Neutrophil (primary cell): ENCODE results near the gene EZR.

Source experiments
- H3K27ac ChIP-seq: fragments of 200-600 bp; sonication (generic); 2 replicates; pipeline ENCODE4 v1.5.1; 2016; ENCODE audit warnings: mild to moderate bottlenecking, moderate library complexity
- H3K27me3 ChIP-seq: fragments of 200-600 bp; sonication (generic); 2 replicates; pipeline ENCODE4 v1.6.0; 2016; ENCODE audit warnings: mild to moderate bottlenecking
- H3K36me3 ChIP-seq: fragments of 200-600 bp; sonication (generic); 2 replicates; pipeline ENCODE4 v1.5.1; 2017
- H3K4me1 ChIP-seq, 2 experiments: fragments of 200-600 bp in 1 of 2; sonication (generic) in 1 of 2; 1 replicate in 1 of 2; 2 replicates in 1 of 2; pipeline versions ENCODE4 v1.5.1 to v1.6.1; 2013 to 2016; ENCODE audit warnings: low read depth in 1 of 2, low read length in 1 of 2, mild to moderate bottlenecking in 1 of 2, moderate library complexity in 1 of 2; ENCODE audit not compliant: control insufficient read depth in 1 of 2, insufficient read depth in 1 of 2
- H3K4me3 ChIP-seq, 2 experiments: fragments of 200-600 bp in 1 of 2; sonication (generic) in 1 of 2; 1 replicate in 1 of 2; 2 replicates in 1 of 2; pipeline ENCODE4 v1.5.1; 2013 to 2016; ENCODE audit warnings: low read depth in 1 of 2, low read length in 1 of 2, mild to moderate bottlenecking in 1 of 2, moderate library complexity in 1 of 2
- H3K9me3 ChIP-seq: fragments of 200-600 bp; sonication (generic); 2 replicates; pipeline ENCODE4 v1.5.1; 2016
- TF ChIP-seq, protein P1 (sequence below): fragments of 200-600 bp; sonication (generic); IDR thresholded peaks from 2 replicates; pipeline ENCODE4 v1.5.1; 2016; ENCODE audit warnings: antibody characterized with exemption

EZR gene

DNA sequence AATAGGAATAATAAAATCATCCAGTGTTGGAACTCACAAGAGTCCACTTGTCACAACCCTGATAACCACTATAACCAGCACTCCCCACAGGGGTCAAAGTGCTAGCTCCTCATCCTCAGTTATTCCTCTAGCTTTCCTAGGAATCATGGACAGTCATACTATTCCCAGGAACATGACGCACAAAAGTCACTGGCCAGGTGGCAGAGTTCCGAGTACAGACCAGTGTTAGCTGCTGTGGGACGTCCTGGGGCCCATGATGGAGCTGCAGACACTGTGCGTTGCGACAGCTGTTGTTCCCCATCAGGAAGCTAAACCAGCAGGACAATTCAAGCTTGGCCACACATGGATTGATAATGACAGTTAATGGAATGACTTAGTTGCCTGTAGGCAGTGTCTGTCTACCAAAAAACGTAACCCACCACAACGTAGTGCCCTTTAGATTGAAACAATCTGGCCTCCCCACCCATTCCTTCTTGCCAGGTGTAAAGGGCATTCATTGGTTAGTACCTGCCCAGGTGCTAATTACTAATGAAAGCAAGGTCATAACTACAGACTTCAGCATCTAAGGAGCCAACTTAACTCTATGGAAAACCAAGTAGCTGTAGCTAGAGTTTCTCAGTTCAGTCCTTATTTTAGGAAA lies 17.4 kb downstream of the EZR start:
- H3K4me3 ChIP-seq, result no peak overlapping the region
- TF ChIP-seq, protein P1, sequence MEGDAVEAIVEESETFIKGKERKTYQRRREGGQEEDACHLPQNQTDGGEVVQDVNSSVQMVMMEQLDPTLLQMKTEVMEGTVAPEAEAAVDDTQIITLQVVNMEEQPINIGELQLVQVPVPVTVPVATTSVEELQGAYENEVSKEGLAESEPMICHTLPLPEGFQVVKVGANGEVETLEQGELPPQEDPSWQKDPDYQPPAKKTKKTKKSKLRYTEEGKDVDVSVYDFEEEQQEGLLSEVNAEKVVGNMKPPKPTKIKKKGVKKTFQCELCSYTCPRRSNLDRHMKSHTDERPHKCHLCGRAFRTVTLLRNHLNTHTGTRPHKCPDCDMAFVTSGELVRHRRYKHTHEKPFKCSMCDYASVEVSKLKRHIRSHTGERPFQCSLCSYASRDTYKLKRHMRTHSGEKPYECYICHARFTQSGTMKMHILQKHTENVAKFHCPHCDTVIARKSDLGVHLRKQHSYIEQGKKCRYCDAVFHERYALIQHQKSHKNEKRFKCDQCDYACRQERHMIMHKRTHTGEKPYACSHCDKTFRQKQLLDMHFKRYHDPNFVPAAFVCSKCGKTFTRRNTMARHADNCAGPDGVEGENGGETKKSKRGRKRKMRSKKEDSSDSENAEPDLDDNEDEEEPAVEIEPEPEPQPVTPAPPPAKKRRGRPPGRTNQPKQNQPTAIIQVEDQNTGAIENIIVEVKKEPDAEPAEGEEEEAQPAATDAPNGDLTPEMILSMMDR, result no peak
- H3K27me3 ChIP-seq, result no peaks in the 10 kb centered on the region
- no peaks in the 10 kb centered on the region for H3K9me3 ChIP-seq
- H3K27ac ChIP-seq, result no peak overlapping the region
- H3K36me3 ChIP-seq, result peaks cover 5% of the 10 kb centered on the region
- H3K4me1 ChIP-seq, result peaks cover 7 to 13% of the 10 kb centered on the region in 2 experiments

DNA sequence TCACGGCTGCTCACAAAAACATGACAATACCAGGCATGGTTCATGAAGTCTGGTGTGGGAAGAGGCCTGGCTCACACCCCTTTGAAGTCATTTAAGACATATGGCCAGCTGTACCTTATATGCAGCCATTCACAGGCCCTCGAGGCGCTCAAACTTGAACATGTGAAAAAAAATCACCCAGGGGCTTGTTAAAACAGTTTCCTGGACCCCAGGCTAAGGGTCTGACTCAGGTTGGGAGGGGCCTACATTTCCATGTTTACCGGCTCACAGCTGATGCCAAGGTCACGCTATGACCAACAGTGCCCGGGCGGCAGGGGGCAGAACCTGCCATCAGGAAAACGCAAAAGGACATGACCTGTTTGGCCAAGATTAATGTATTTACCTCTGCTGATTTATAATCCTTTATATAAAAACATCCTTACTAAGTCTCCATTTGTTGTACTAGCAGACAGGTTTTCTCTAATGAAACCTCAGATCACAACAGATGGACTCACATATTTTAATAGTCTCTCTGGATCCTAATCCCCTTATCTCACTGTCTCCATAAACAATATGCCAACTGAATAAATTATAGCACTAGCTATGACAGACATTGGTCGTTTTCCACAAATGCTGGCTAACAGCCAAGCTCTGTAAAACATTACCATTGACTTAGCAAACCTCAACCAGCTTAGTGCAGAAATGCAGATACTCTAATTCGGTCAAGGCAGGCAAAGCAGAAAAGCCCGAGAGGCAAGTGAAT lies 19.9 kb downstream of the EZR start:
- no peaks in the 10 kb centered on the region for H3K9me3 ChIP-seq
- no peak overlapping the region for H3K27ac ChIP-seq
- H3K36me3 ChIP-seq, result peaks cover 5% of the 10 kb centered on the region
- no peak overlapping the region for H3K4me3 ChIP-seq
- H3K27me3 ChIP-seq, result no peaks in the 10 kb centered on the region
- peaks cover 7 to 11% of the 10 kb centered on the region in 2 experiments for H3K4me1 ChIP-seq
- TF ChIP-seq, protein P1, result no peak

DNA sequence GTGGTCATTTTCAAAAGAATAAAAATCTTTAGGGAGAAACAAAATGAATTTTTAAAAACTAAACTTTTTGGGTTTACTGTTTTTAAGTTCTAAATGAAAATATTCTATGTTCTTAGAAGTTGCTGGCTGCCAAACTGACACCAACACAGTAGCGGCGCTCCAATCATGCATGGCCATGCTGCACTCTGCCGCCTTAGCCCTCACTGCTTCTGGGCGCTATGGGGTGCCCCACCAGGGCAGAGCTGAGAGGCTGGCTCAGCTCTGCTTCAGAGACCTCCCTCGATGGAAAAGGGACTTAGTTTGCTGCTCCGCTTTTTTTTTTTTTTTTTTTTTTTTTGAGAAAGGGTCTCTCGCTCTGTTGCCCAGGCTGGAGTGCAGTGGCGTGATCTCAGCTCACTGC lies 20.9 kb downstream of the EZR start:
- peaks cover 5% of the 10 kb centered on the region for H3K36me3 ChIP-seq
- peaks cover 0 to 4% of the 10 kb centered on the region in 2 experiments for H3K4me1 ChIP-seq
- no peak overlapping the region for H3K27ac ChIP-seq
- H3K9me3 ChIP-seq, result no peaks in the 10 kb centered on the region
- H3K27me3 ChIP-seq, result no peaks in the 10 kb centered on the region
- TF ChIP-seq, protein P1, result no peak
- no peak overlapping the region for H3K4me3 ChIP-seq

DNA sequence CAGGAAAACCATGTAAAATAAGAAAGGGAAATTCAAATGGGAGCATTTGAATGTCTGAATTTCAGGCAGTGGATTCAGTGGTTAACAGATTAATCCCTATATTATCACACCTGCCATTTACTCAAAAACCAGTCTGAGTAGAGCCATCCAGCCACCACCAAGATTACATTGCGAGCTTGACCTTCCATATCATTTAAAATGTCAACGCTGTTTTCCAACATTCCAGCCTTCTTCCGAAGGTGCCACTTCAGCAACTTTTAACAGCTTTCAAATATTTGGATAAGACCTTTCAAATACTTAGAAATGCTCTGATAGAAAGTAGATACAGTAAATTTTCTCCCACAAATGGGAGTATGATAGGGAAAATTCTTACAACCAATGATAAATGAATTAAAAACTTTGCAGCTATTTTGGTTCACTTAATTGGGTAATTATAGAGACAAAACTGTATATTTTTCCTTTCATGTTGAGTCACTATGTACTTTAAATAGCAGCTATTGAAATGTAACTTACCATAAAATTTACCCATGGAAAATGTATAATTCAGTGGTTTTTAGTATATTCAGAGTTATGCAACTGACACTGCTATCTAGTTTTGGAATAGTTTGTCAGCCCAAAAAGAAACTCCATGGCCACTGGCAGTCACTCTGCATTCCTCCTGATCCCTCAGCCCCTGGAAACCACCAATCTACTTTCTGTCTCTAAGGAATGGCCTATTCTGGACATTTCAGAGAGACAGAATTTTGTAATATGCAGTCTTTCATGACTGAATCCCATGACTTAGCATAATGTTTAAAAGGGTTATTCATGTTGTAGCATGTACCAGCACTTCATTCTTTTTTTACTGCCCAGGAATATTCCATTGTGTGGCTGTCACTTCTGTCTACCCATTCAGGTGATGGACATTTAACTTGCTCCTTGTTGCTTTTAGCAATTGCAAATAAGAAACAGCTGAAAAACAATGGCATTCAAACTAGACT lies 21.5 kb downstream of the EZR start:
- H3K4me3 ChIP-seq, result no peak overlapping the region
- no peaks in the 10 kb centered on the region for H3K27me3 ChIP-seq
- TF ChIP-seq, protein P1, result no peak
- H3K4me1 ChIP-seq, result no peaks in the 10 kb centered on the region
- H3K27ac ChIP-seq, result no peak overlapping the region
- H3K9me3 ChIP-seq, result no peaks in the 10 kb centered on the region
- H3K36me3 ChIP-seq, result peaks cover 5% of the 10 kb centered on the region

DNA sequence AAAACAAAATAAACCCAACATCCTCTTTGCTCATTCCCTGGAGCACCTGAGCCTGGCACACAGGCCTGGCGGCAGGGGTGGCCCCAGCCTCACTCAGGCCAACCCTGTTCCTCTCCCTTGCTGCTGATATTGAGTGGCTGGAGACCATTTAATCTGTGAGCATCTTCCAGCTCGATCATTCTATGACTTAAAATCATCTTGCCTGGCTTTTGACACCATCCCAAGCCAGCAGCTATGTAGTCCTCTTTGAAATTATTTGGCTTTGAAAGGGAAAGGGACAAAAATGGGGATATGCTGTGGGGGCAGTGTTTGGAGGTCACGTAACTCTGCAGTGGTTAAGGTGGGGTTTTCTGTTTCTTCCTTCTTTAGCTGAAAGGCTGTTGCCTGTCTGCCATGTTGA lies 22.8 kb downstream of the EZR start:
- Histone ChIP-seq H3K4me1 (no peaks in the 10 kb centered on the region), H3K9me3 (no peaks in the 10 kb centered on the region), H3K36me3 (no peaks in the 10 kb centered on the region), H3K27me3 (no peaks in the 10 kb centered on the region), H3K27ac (no peak overlapping the region), H3K4me3 (no peak overlapping the region)
- TF ChIP-seq, protein P1, result no peak
